H1 (cell line): ENCODE results near the gene ALKAL2. TPM values are rescaled to one million over a fixed set of nuclear protein-coding genes. Genes with fewer than 3 reads are reported as not detected.

Source experiments
- CTCF ChIA-PET: fragments of 300-600 bp; sonication (Branson Sonifier 250); formaldehyde crosslinking; loops from one replicate; lab custom pipeline; 2021; ENCODE audit not compliant: partially characterized antibody; lab: Charles Lee
- POLR2A ChIA-PET: fragments of 300-600 bp; sonication (Branson Sonifier 250); formaldehyde crosslinking; loops from one replicate; lab custom pipeline; 2021; ENCODE audit warnings: inconsistent platforms; ENCODE audit not compliant: partially characterized antibody; lab: Charles Lee
- DNase-seq, 2 experiments: peaks; one replicate each; pipeline versions ENCODE4 v3.0.0 to v3.0.0-alpha.2; 2010 to 2022; ENCODE audit warnings: low spot score in 2 of 2, low read depth in 1 of 2, mixed read lengths in 1 of 2
- FAIRE-seq: peaks from 2 replicates; lab custom pipeline; 2011; peaks lifted over from hg19 to GRCh38; lab: Jason Lieb, UNC
- H2AFZ ChIP-seq: 2 replicates; pipeline ENCODE4 v1.8.1; 2012; ENCODE audit warnings: low read length, inconsistent platforms
- H2AK5ac ChIP-seq: 2 replicates; pipeline ENCODE4 v1.6.1; 2013; ENCODE audit warnings: low read depth, low read length
- H2BK120ac ChIP-seq: replicated peaks from 2 replicates; pipeline ENCODE3; 2013; ENCODE audit warnings: low read depth, low read length, inconsistent platforms
- H2BK12ac ChIP-seq: 2 replicates; pipeline ENCODE4 v1.6.1; 2013; ENCODE audit warnings: low read depth, low read length
- H2BK15ac ChIP-seq: 2 replicates; pipeline ENCODE4 v1.6.1; 2013; ENCODE audit warnings: low read length
- H2BK20ac ChIP-seq: 2 replicates; pipeline ENCODE4 v1.6.1; 2013; ENCODE audit warnings: low read length
- H2BK5ac ChIP-seq: 2 replicates; pipeline ENCODE4 v1.6.1; 2013; ENCODE audit warnings: low read depth, low read length
- H3K14ac ChIP-seq: 2 replicates; pipeline ENCODE4 v1.6.1; 2013; ENCODE audit warnings: inconsistent platforms; ENCODE audit not compliant: insufficient read length
- H3K18ac ChIP-seq: 2 replicates; pipeline ENCODE4 v1.6.1; 2013; ENCODE audit warnings: low read length; ENCODE audit errors: extremely low read depth
- H3K23ac ChIP-seq: 2 replicates; pipeline ENCODE4 v1.6.1; 2013; ENCODE audit warnings: inconsistent platforms; ENCODE audit not compliant: insufficient read length
- H3K23me2 ChIP-seq: 2 replicates; pipeline ENCODE4 v1.6.1; 2013; ENCODE audit warnings: low read depth, low read length
- H3K27ac ChIP-seq: 2 replicates; pipeline ENCODE4 v1.6.1; 2011; ENCODE audit warnings: low read depth, low read length, inconsistent platforms
- H3K27me3 ChIP-seq, 4 experiments: replicated peaks in 1 of 4; 1 replicate in 1 of 4; 2 replicates in 3 of 4; pipeline versions ENCODE4 v1.6.1 to v1.8.1; 2011 to 2013; ENCODE audit warnings: low read length in 3 of 4, mild to moderate bottlenecking in 3 of 4, inconsistent platforms in 2 of 4, mixed read lengths in 2 of 4, moderate library complexity in 1 of 4; ENCODE audit not compliant: control insufficient read depth in 3 of 4, insufficient read depth in 3 of 4; ENCODE audit errors: extremely low read depth in 1 of 4
- H3K36me3 ChIP-seq, 4 experiments: 2 replicates each; pipeline versions ENCODE4 v1.6.1 to v1.8.1; 2011 to 2013; ENCODE audit warnings: mild to moderate bottlenecking in 4 of 4, low read length in 3 of 4, moderate library complexity in 2 of 4, control low read depth in 1 of 4, inconsistent platforms in 1 of 4; ENCODE audit not compliant: insufficient read depth in 4 of 4, control insufficient read depth in 2 of 4
- H3K4ac ChIP-seq: replicated peaks from 2 replicates; pipeline ENCODE3; 2013; ENCODE audit warnings: low read length, low read depth, mixed read lengths, inconsistent platforms; ENCODE audit not compliant: insufficient read length
- H3K4me1 ChIP-seq, 4 experiments: replicated peaks in 1 of 4; 1 replicate in 1 of 4; 2 replicates in 3 of 4; pipeline versions ENCODE4 v1.6.1 to v1.8.1; 2011 to 2013; ENCODE audit warnings: low read length in 3 of 4, inconsistent platforms in 2 of 4, mixed read lengths in 1 of 4; ENCODE audit not compliant: insufficient read depth in 4 of 4, control insufficient read depth in 3 of 4
- H3K4me2 ChIP-seq, 2 experiments: 2 replicates each; pipeline versions ENCODE4 v1.6.1 to v1.8.1; 2011 to 2013; ENCODE audit warnings: low read depth in 2 of 2, low read length in 2 of 2, control low read depth in 1 of 2, inconsistent platforms in 1 of 2, mild to moderate bottlenecking in 1 of 2; ENCODE audit not compliant: insufficient read depth in 1 of 2
- H3K4me3 ChIP-seq, 4 experiments: fragments of 200-600, 300-600 bp in 1 of 4; sonication (generic), shearing (Covaris generic), sonication (Bioruptor Twin) in 1 of 4; 2 replicates each; pipeline versions ENCODE4 v1.5.1 to v1.8.1; 2011 to 2016; ENCODE audit warnings: low read length in 4 of 4, low read depth in 3 of 4, control low read depth in 2 of 4, inconsistent platforms in 2 of 4, mild to moderate bottlenecking in 2 of 4, mixed read lengths in 1 of 4, moderate library complexity in 1 of 4; ENCODE audit not compliant: insufficient read depth in 2 of 4; ENCODE audit errors: extremely low read depth in 1 of 4
- H3K56ac ChIP-seq: replicated peaks from 2 replicates; pipeline ENCODE3; 2013; ENCODE audit warnings: low read depth, mild to moderate bottlenecking, mixed read lengths, low read length, inconsistent platforms; ENCODE audit not compliant: insufficient read length
- H3K79me1 ChIP-seq: 2 replicates; pipeline ENCODE4 v1.6.1; 2013; ENCODE audit warnings: low read depth, low read length, control low read depth
- H3K79me2 ChIP-seq, 2 experiments: 2 replicates each; pipeline versions ENCODE4 v1.6.1 to v1.8.1; 2012 to 2013; ENCODE audit warnings: low read length in 2 of 2, mild to moderate bottlenecking in 2 of 2, inconsistent platforms in 1 of 2; ENCODE audit not compliant: insufficient read depth in 2 of 2, control insufficient read depth in 1 of 2
- H3K9ac ChIP-seq, 4 experiments: replicated peaks in 1 of 4; 1 replicate in 1 of 4; 2 replicates in 3 of 4; pipeline versions ENCODE4 v1.6.1 to v1.8.1; 2011 to 2013; ENCODE audit warnings: low read depth in 3 of 4, low read length in 3 of 4, control low read depth in 2 of 4, mild to moderate bottlenecking in 2 of 4, moderate library complexity in 2 of 4, inconsistent platforms in 1 of 4; ENCODE audit errors: extremely low read depth in 1 of 4
- H3K9me3 ChIP-seq, 2 experiments: 2 replicates each; pipeline versions ENCODE4 v1.6.1 to v1.8.1; 2012 to 2013; ENCODE audit warnings: mild to moderate bottlenecking in 2 of 2, moderate library complexity in 2 of 2, control low read depth in 1 of 2, inconsistent platforms in 1 of 2, low read depth in 1 of 2, low read length in 1 of 2, mixed read lengths in 1 of 2; ENCODE audit not compliant: insufficient read depth in 2 of 2
- H4K20me1 ChIP-seq, 2 experiments: replicated peaks in 1 of 2; 2 replicates each; pipeline versions ENCODE3 to v1.8.1; 2011 to 2013; ENCODE audit warnings: inconsistent platforms in 2 of 2, low read length in 2 of 2, mild to moderate bottlenecking in 1 of 2; ENCODE audit not compliant: insufficient read depth in 2 of 2, control insufficient read depth in 1 of 2
- H4K5ac ChIP-seq: 2 replicates; pipeline ENCODE4 v1.6.1; 2013; ENCODE audit warnings: low read length, low read depth, mixed read lengths, inconsistent platforms; ENCODE audit not compliant: insufficient read length
- H4K8ac ChIP-seq: 2 replicates; pipeline ENCODE4 v1.8.0; 2013; ENCODE audit warnings: mild to moderate bottlenecking, moderate library complexity, low read length, inconsistent platforms; ENCODE audit not compliant: insufficient read depth; ENCODE audit errors: extremely low read depth
- H4K91ac ChIP-seq: replicated peaks from 2 replicates; pipeline ENCODE3; 2013; ENCODE audit warnings: low read length, mixed read lengths, inconsistent platforms; ENCODE audit not compliant: insufficient read length
- BACH1 ChIP-seq: IDR thresholded peaks from 2 replicates; pipeline ENCODE4 v1.6.1; 2012; ENCODE audit warnings: low read length, improper control_type of control experiment
- BRCA1 ChIP-seq: IDR thresholded peaks from 2 replicates; pipeline ENCODE4 v1.6.1; 2012; ENCODE audit warnings: low read depth, low read length, improper control_type of control experiment
- CEBPB ChIP-seq: IDR thresholded peaks from 2 replicates; pipeline ENCODE4 v1.6.1; 2012; ENCODE audit warnings: low read depth, low read length
- CHD2 ChIP-seq: IDR thresholded peaks from 2 replicates; pipeline ENCODE4 v1.6.1; 2012; ENCODE audit warnings: low read length, improper control_type of control experiment
- CTCF ChIP-seq, 3 experiments: IDR thresholded peaks; 1 replicate in 2 of 3; 2 replicates in 1 of 3; pipeline versions ENCODE4 v1.5.1 to v1.6.1; 2011; ENCODE audit warnings: low read length in 3 of 3, mild to moderate bottlenecking in 3 of 3, inconsistent platforms in 2 of 3, low read depth in 1 of 3, moderate library complexity in 1 of 3; ENCODE audit not compliant: insufficient read depth in 1 of 3; ENCODE audit errors: control extremely low read depth in 1 of 3
- HDAC2 ChIP-seq, 2 experiments: fragments of 300-600 bp in 1 of 2; sonication (generic) in 1 of 2; IDR thresholded peaks; 2 replicates each; pipeline ENCODE4 v1.6.1; 2011 to 2012; ENCODE audit warnings: low read depth in 2 of 2, low read length in 2 of 2, mild to moderate bottlenecking in 2 of 2, moderate library complexity in 2 of 2, borderline replicate concordance in 1 of 2, inconsistent platforms in 1 of 2
- KDM5A ChIP-seq: fragments of 200-600 bp; IDR thresholded peaks from 2 replicates; pipeline ENCODE4 v1.7.1; 2012; ENCODE audit warnings: mild to moderate bottlenecking, low read length, inconsistent platforms, mixed read lengths
- MAFK ChIP-seq: IDR thresholded peaks from 2 replicates; pipeline ENCODE4 v1.6.1; 2012; ENCODE audit warnings: low read depth, mild to moderate bottlenecking, improper control_type of control experiment, low read length
- MAX ChIP-seq: IDR thresholded peaks from 2 replicates; pipeline ENCODE4 v1.6.1; 2012; ENCODE audit warnings: inconsistent platforms
- SRF ChIP-seq: IDR thresholded peaks from 2 replicates; pipeline ENCODE4 v1.6.1; 2011; ENCODE audit warnings: mild to moderate bottlenecking, low read depth, low read length, moderate library complexity
- ZNF274 ChIP-seq: IDR thresholded peaks from 2 replicates; pipeline ENCODE4 v1.7.0; 2012; ENCODE audit warnings: low read length, borderline replicate concordance; ENCODE audit errors: extremely low read depth
- WGBS, 2 experiments: shearing (Covaris generic) in 1 of 2; methylation state at CpG; one replicate each; pipeline versions ENCODE4 v1.1.6 to v1.1.7; 2013 to 2015; ENCODE audit warnings: low lambda C conversion rate in 2 of 2, mixed read lengths in 2 of 2, inconsistent platforms in 1 of 2, low coverage in 1 of 2, missing lambda C conversion rate in 1 of 2; ENCODE audit not compliant: insufficient replicate concordance in 2 of 2, insufficient coverage in 1 of 2, insufficient read length in 1 of 2; ENCODE audit errors: extremely low coverage in 1 of 2, missing lambda C conversion rate in 1 of 2; 5-methylcytosine and 5-hydroxymethylcytosine counted together
- polyA plus RNA-seq, 7 experiments: library from polyadenylated mRNA; depleted of rRNA in 3 of 7; stranded (reverse) in 5 of 7; unstranded in 2 of 7; fragments of >200 nt in 5 of 7; fragments of 200-250 nt in 2 of 7; gene quantifications; 1 replicate in 5 of 7; 2 replicates in 1 of 7; 4 replicates in 1 of 7; pipeline versions ENCODE4 v1.2.1 to v1.2.3, GENCODE V29; 2011 to 2013; ENCODE audit warnings: missing spikeins in 2 of 7, mixed read lengths in 2 of 7
- total RNA-seq: library from RNA; stranded (reverse); fragmentation: NEBNext Ultra II Directional; extraction: Animal tissue kit (Norgen Biotek cat#: 25700); gene quantifications from 2 replicates; pipeline ENCODE4 v1.2.1, GENCODE V29; 2021

Gene ALKAL2
- total and polyA plus RNA-seq, 2 of the 8 experiments (the other 6 are each of a cell fraction or from before 2014, with no cell fraction given): 4.6 to 11.5 TPM

GRCh38 chr2:255195-255594 lies 32.7 kb downstream of the ALKAL2 start:
- 93% methylated on average over 2 of the region's 2 CpGs; no CpG with 5 or more reads in 1 of the 2 experiments for WGBS, 2 experiments
- Histone ChIP-seq H3K18ac (no peak overlapping the region), H4K20me1 (peaks cover 0 to 4% of the 10 kb centered on the region in 2 experiments), H3K14ac (no peak overlapping the region), H2BK120ac (no peak overlapping the region), H3K4me2 (no peak overlapping the region), H2BK12ac (no peak overlapping the region), H3K56ac (no peak overlapping the region), H2AK5ac (no peak overlapping the region), H4K91ac (no peak overlapping the region), H3K79me2 (peaks cover 0 to 2% of the 10 kb centered on the region in 2 experiments; a peak in 1 of 4 replicates), H2AFZ (no peak overlapping the region), H4K5ac (no peak overlapping the region), H3K9ac (no peak overlapping the region), H4K8ac (no peak overlapping the region), H2BK15ac (no peak overlapping the region), H3K27me3 (no peaks in the 10 kb centered on the region), H2BK20ac (no peak overlapping the region), H3K27ac (no peak overlapping the region), H3K23ac (no peak overlapping the region), H3K4me1 (no peaks in the 10 kb centered on the region), H3K36me3 (peaks cover 0 to 15% (median 2%) of the 10 kb centered on the region in 4 experiments; a peak in 3 of 8 replicates), H2BK5ac (no peak overlapping the region), H3K4me3 (no peak overlapping the region), H3K23me2 (no peaks in the 10 kb centered on the region), H3K9me3 (peaks cover 11 to 12% of the 10 kb centered on the region in 2 experiments), H3K4ac (no peak overlapping the region), H3K79me1 (no peaks in the 10 kb centered on the region)
- ChIA-PET POLR2A (interaction anchor here (1.0 kb wide), 1 partner anchor 9 kb away, joined by 3 read pairs; no protein-coding TSS in a partner anchor), CTCF (interaction anchor here (1.0 to 2.0 kb wide), 2 partner anchors 8 to 78 kb away, joined by 3 to 7 read pairs; no protein-coding TSS in a partner anchor)
- DNase-seq (no peak), FAIRE-seq (no peak)
- TF ChIP-seq SRF: no peak
- no peak for TF ChIP-seq CHD2
- no peak for TF ChIP-seq HDAC2 (IDR thresholded peaks at IDR 0.05; ENCODE audit: borderline replicate concordance in 1 of 2, low read depth in 2 of 2, low read length in 2 of 2)
- TF ChIP-seq MAFK: no peak
- TF ChIP-seq ZNF274: no peak
- TF ChIP-seq CTCF (IDR thresholded peaks at IDR 0.05; ENCODE audit: control extremely low read depth in 1 of 3, insufficient read depth in 1 of 3, low read depth in 1 of 3, low read length in 3 of 3): no peak
- TF ChIP-seq CEBPB: no peak
- no peak for TF ChIP-seq BACH1
- TF ChIP-seq KDM5A: no peak
- no peak for TF ChIP-seq MAX
- no peak for TF ChIP-seq BRCA1
